ENCODE results near the gene GABBR1. TPM values are rescaled to one million over a fixed set of nuclear protein-coding genes. Genes with fewer than 3 reads are reported as not detected.

Gene GABBR1
- total and polyA plus RNA-seq, 2 donors from 2014 or later: 12.7 to 46.7 TPM

GRCh38 chr6:29557320-29557719 lies 75.7 kb downstream of the GABBR1 start:
- intact Hi-C loops (cut with DNase I): no loop called here
- DNase-seq (no peak), FAIRE-seq (no peak)
- no peak overlapping the region for H3K9ac ChIP-seq (ENCODE audit: low read length in 3 of 3)
- H3K27me3 ChIP-seq (ENCODE audit: control insufficient read depth, insufficient read depth, low read length): peaks cover 21% of the 10 kb centered on the region
- H3K9me3 ChIP-seq (ENCODE audit: control insufficient read depth in 2 of 3, insufficient read depth in 1 of 3, low read length in 3 of 3): no peaks in the 10 kb centered on the region
- no peak for TF ChIP-seq CTCF (IDR thresholded peaks at IDR 0.05; ENCODE audit: borderline replicate concordance, extremely low read depth, insufficient read depth)
- H3K27ac ChIP-seq (ENCODE audit: low read depth in 2 of 2, low read length in 2 of 2): no peak overlapping the region
- no peak overlapping the region for H3K4me3 ChIP-seq (ENCODE audit: low read length in 3 of 3)
- no peaks in the 10 kb centered on the region for H3K36me3 ChIP-seq (ENCODE audit: control insufficient read depth in 2 of 3, insufficient read depth in 3 of 3, low read length in 3 of 3)
- peaks cover 0 to 12% (median 7%) of the 10 kb centered on the region in 3 donors for H3K4me1 ChIP-seq (ENCODE audit: control insufficient read depth in 2 of 3, insufficient read depth in 2 of 3, low read depth in 1 of 3, low read length in 3 of 3)

- TF ChIP-seq CTCF (IDR thresholded peaks at IDR 0.05; ENCODE audit: borderline replicate concordance, extremely low read depth, insufficient read depth): no peak
- Histone ChIP-seq H3K4me3 (ENCODE audit: low read length in 3 of 3) (no peak overlapping the region), H3K4me1 (ENCODE audit: control insufficient read depth in 2 of 3, insufficient read depth in 2 of 3, low read depth in 1 of 3, low read length in 3 of 3) (peaks cover 0 to 12% (median 7%) of the 10 kb centered on the region in 3 donors), H3K9ac (ENCODE audit: low read length in 3 of 3) (no peak overlapping the region), H3K36me3 (ENCODE audit: control insufficient read depth in 2 of 3, insufficient read depth in 3 of 3, low read length in 3 of 3) (no peaks in the 10 kb centered on the region), H3K9me3 (ENCODE audit: control insufficient read depth in 2 of 3, insufficient read depth in 1 of 3, low read length in 3 of 3) (no peaks in the 10 kb centered on the region), H3K27ac (ENCODE audit: low read depth in 2 of 2, low read length in 2 of 2) (no peak overlapping the region), H3K27me3 (ENCODE audit: control insufficient read depth, insufficient read depth, low read length) (peaks cover 21% of the 10 kb centered on the region)
- DNase-seq: no peak
- intact Hi-C loops (cut with DNase I): no loop called here
- FAIRE-seq: no peak
Measured at GRCh38 chr6:29554764-29555163, 78.2 kb downstream of the GABBR1 start.

- Histone ChIP-seq H3K4me3 (ENCODE audit: low read length in 3 of 3) (peak overlapping the region in 2 of 3 donors; percentile 47 to 54), H3K9ac (ENCODE audit: low read length in 3 of 3) (no peak overlapping the region), H3K36me3 (ENCODE audit: control insufficient read depth in 2 of 3, insufficient read depth in 3 of 3, low read length in 3 of 3) (no peaks in the 10 kb centered on the region), H3K4me1 (ENCODE audit: control insufficient read depth in 2 of 3, insufficient read depth in 2 of 3, low read depth in 1 of 3, low read length in 3 of 3) (peaks cover 0 to 12% (median 7%) of the 10 kb centered on the region in 3 donors), H3K27ac (ENCODE audit: low read depth in 2 of 2, low read length in 2 of 2) (no peak overlapping the region), H3K9me3 (ENCODE audit: control insufficient read depth in 2 of 3, insufficient read depth in 1 of 3, low read length in 3 of 3) (no peaks in the 10 kb centered on the region), H3K27me3 (ENCODE audit: control insufficient read depth, insufficient read depth, low read length) (peaks cover 21% of the 10 kb centered on the region)
- intact Hi-C loops (cut with DNase I): no loop called here
- FAIRE-seq (no peak), DNase-seq (peak; percentile 60 to 90 (median 81))
- TF ChIP-seq CTCF (IDR thresholded peaks at IDR 0.05; ENCODE audit: borderline replicate concordance, extremely low read depth, insufficient read depth): peak; percentile 9
Measured at GRCh38 chr6:29553268-29554057, 79.5 kb downstream of the GABBR1 start.

All from kidney (tissue), 14 donors.